ENCODE measurements around the gene NSUN6. TPM values are rescaled to one million over a fixed set of nuclear protein-coding genes. Genes with fewer than 3 reads are reported as not detected.
A peak's percentile ranks its signal among the peaks of the same experiment; 100 is the strongest.

NSUN6 gene
- total and polyA plus RNA-seq, 4 donors = 4.1 to 13.5 (median 10.5) TPM

DNA sequence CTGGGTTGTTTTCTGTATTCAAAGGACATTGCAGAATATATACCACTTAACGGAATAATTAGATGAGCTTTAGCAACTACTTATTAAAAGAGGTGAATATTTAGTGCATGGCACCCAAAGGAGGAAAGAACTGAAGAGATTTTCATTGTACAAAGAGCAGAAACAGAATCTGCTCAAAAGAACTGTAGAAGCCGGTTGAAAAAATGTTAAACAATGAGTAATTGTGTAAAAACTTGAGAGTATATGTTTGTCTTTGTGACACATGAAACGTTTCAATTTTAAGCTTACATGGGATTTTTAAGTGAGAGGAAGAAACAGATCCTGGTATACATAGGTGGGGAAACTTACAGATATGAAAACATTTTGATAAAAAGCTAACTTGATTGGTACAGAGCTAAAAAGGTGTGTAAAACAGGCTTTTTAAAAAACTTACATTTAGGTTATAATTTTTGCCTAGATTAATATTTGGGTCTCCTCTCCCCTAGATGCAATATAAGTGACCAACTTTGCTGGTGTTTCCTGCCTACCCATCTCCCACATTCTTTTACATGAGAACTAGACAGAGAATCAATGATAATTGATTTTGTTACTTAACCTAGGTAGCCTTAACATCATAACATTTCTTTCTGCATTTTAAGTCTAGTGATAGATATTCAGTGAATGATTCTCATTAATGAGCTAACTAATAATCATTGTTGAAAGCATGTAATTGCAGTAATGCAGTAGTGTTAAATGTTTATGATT is 14.6 kb upstream of the NSUN6 start:
- peaks cover 0 to 3% of the 10 kb centered on the region in 2 donors for H3K4me1 ChIP-seq (ENCODE audit: control insufficient read depth in 1 of 2, insufficient read depth in 2 of 2, low read length in 2 of 2)

DNA sequence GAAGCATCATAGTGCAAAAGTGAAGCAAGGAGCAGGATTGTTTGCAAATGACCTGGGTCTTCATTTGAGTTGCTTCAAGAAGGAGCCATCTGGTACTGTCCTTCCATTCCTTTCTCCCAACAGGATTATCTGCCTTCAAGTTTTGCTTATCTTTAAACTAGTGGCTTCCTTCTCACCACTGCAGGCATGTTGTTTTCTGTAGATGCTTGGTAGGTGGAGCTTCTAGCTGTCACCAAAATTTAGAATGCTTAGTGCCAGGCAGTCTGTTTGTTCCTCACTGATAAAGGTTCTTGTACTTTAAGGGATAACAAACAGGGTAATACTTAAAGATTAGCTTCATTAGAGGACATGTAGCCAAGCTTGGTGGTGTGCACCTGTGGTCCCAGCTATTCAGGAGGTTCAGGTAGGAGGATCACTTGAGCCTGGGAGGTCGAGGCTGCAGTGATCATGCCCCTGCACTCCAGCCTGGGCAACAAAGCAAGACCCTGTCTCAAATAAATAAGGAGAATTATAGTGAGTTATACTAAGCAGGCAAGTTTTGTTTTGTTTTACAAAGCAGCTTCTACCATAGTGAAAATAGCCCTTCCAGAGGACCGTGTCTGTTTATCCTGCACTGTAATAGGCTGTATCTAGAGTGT is 13.6 kb upstream of the NSUN6 start:
- Histone ChIP-seq H3K9me3 (ENCODE audit: control insufficient read depth, low read length) (no peaks in the 10 kb centered on the region), H3K27me3 (ENCODE audit: control insufficient read depth in 1 of 2, insufficient read depth in 2 of 2, low read length in 1 of 2) (no peaks in the 10 kb centered on the region), H3K4me1 (ENCODE audit: control insufficient read depth in 1 of 2, insufficient read depth in 2 of 2, low read length in 2 of 2) (peaks cover 0 to 6% of the 10 kb centered on the region in 2 donors), H3K36me3 (ENCODE audit: control insufficient read depth in 1 of 2, insufficient read depth in 2 of 2, low read length in 1 of 2) (no peaks in the 10 kb centered on the region), H3K4me3 (ENCODE audit: low read length in 2 of 2) (no peak overlapping the region), H3K27ac (ENCODE audit: low read depth in 1 of 2, low read length in 2 of 2) (no peak overlapping the region)
- intact Hi-C loops (cut with DNase I) = no loop called here
- ATAC-seq (ENCODE audit: low FRiP score) (no peak), DNase-seq (no peak)
- WGBS, 2 donors = 76 to 85% methylated on average over 2 of the region's 2 CpGs

More for the DNA sequence above, 14.6 kb upstream of the NSUN6 start:
- 31 to 32% methylated on average over 3 of the region's 3 CpGs for whole genome bisulfite sequencing, 2 donors
- intact Hi-C loops (cut with DNase I) = no loop called here
- ATAC-seq (ENCODE audit: low FRiP score) (no peak), DNase-seq (no peak)
- no peaks in the 10 kb centered on the region for H3K9me3 ChIP-seq (ENCODE audit: control insufficient read depth, low read length)
- H3K4me3 ChIP-seq (ENCODE audit: low read length in 2 of 2) = no peak overlapping the region
- no peak overlapping the region for H3K27ac ChIP-seq (ENCODE audit: low read depth in 1 of 2, low read length in 2 of 2)
- H3K36me3 ChIP-seq (ENCODE audit: control insufficient read depth in 1 of 2, insufficient read depth in 2 of 2, low read length in 1 of 2) = no peaks in the 10 kb centered on the region
- H3K27me3 ChIP-seq (ENCODE audit: control insufficient read depth in 1 of 2, insufficient read depth in 2 of 2, low read length in 1 of 2) = no peaks in the 10 kb centered on the region

DNA sequence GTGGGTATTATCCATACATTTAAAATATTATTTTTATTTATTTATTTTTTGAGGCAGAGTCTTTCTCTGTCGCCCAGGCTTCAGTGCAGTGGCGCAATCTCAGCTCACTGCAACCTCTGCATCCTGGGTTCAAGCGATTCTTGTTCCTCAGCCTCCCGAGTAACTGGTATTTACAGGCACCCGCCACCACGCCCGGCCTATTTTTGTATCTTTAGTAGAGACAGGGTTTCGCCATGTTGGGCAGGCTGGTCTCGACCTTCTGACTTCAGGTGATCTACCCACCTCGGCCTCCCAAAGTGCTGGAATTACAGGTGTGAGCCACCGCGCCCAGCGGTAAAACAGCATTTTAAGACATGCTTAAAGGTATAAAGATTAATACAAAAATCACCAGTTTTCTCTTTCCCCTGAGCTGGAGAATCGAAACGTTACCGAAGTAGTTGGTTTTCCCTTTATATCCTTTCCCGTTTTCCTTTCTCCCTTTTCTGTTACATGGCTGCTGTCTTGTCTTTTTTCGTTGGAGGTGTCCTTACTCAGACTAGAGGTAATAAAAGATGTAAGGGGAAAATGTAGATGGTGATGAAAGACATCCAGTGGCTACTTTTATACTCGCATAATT is 9.5 kb upstream of the NSUN6 start:
- 82 to 86% methylated on average over 19 of the region's 19 CpGs for WGBS, 2 donors

GRCh38 chr10:18659819-18660535 is 8.6 kb upstream of the NSUN6 start:
- H3K36me3 ChIP-seq (ENCODE audit: control insufficient read depth in 1 of 2, insufficient read depth in 2 of 2, low read length in 1 of 2) = no peaks in the 10 kb centered on the region
- no peaks in the 10 kb centered on the region for H3K27me3 ChIP-seq (ENCODE audit: control insufficient read depth in 1 of 2, insufficient read depth in 2 of 2, low read length in 1 of 2)
- no peak for ATAC-seq (ENCODE audit: low FRiP score)
- DNase-seq = no peak
- peak overlapping the region; percentile 62 to 97 for H3K4me3 ChIP-seq (ENCODE audit: low read length in 2 of 2)
- H3K9me3 ChIP-seq (ENCODE audit: control insufficient read depth, low read length) = no peaks in the 10 kb centered on the region
- H3K27ac ChIP-seq (ENCODE audit: low read depth in 1 of 2, low read length in 2 of 2) = peak overlapping the region; percentile 33 to 97
- peaks cover 0 to 4% of the 10 kb centered on the region in 2 donors for H3K4me1 ChIP-seq (ENCODE audit: control insufficient read depth in 1 of 2, insufficient read depth in 2 of 2, low read length in 2 of 2)
- intact Hi-C loops (cut with DNase I) = no loop called here
- 0% methylated on average over 23 of the region's 23 CpGs for WGBS, 2 donors

More for the DNA sequence above, 9.5 kb upstream of the NSUN6 start:
- intact Hi-C loops (cut with DNase I) = no loop called here
- Histone ChIP-seq H3K27ac (ENCODE audit: low read depth in 1 of 2, low read length in 2 of 2) (no peak overlapping the region), H3K36me3 (ENCODE audit: control insufficient read depth in 1 of 2, insufficient read depth in 2 of 2, low read length in 1 of 2) (no peaks in the 10 kb centered on the region), H3K27me3 (ENCODE audit: control insufficient read depth in 1 of 2, insufficient read depth in 2 of 2, low read length in 1 of 2) (no peaks in the 10 kb centered on the region), H3K9me3 (ENCODE audit: control insufficient read depth, low read length) (no peaks in the 10 kb centered on the region), H3K4me3 (ENCODE audit: low read length in 2 of 2) (peak overlapping the region in 1 of 2 donors; percentile 2), H3K4me1 (ENCODE audit: control insufficient read depth in 1 of 2, insufficient read depth in 2 of 2, low read length in 2 of 2) (peaks cover 0 to 4% of the 10 kb centered on the region in 2 donors)
- DNase-seq (no peak), ATAC-seq (ENCODE audit: low FRiP score) (no peak)

DNA sequence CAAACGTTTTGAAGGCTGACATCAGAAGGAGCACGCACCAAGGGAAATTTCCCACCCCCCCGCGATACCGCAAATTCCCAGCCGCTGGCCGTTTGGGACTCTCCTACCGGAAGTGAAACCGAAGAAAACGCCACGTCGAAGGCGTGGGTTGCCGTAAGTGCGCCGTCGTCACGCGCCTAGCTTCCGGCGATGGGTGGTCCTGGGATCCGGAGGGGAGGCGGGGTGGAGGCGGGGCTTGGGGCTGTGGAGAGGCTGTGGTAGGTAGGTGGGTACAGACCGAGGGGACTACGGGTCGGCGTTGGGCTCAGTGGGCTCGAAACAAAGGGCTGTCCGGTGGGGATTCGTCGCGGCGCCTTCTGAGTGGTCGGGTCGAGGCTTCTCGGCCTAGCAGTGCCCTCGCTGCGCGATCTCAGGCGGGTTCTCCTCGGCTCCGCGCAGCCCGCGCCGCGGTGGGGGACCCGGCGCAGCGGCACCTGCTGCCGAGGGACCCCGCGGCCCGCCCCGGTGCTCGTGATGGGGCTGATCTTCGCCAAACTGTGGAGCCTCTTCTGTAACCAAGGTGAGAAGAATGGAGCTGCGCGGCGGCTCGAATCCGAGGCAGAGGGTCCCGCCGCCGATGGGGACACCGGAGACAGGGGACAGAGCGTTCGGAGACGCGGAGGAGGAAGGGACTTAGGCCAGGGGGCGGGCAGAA is 7.9 kb upstream of the NSUN6 start, which contains the start of gene ARL5B:
Gene ARL5B, plus strand, starts transcription at position 307 of the 694 bp plus-strand sequence. Its CDS starts 207 bp downstream, at position 514.
- Histone ChIP-seq H3K9me3 (ENCODE audit: control insufficient read depth, low read length) (no peaks in the 10 kb centered on the region), H3K27ac (ENCODE audit: low read depth in 1 of 2, low read length in 2 of 2) (peak within 1 kb of the TSS; percentile 89 to 97), H3K27me3 (ENCODE audit: control insufficient read depth in 1 of 2, insufficient read depth in 2 of 2, low read length in 1 of 2) (no peaks in the 10 kb centered on the region), H3K36me3 (ENCODE audit: control insufficient read depth in 1 of 2, insufficient read depth in 2 of 2, low read length in 1 of 2) (no peaks in the 10 kb centered on the region), H3K4me3 (ENCODE audit: low read length in 2 of 2) (peak within 1 kb of the TSS; percentile 65 to 97), H3K4me1 (ENCODE audit: control insufficient read depth in 1 of 2, insufficient read depth in 2 of 2, low read length in 2 of 2) (peaks cover 0 to 4% of the 10 kb centered on the region in 2 donors)
- DNase-seq (peak; percentile 99 to 100), ATAC-seq (ENCODE audit: low FRiP score) (peak; percentile 100)
- intact Hi-C loops (cut with DNase I) = no loop called here
- WGBS, 2 donors = 0 to 1% methylated on average over 58 to 72 of the region's 72 CpGs

- no peaks in the 10 kb centered on the region for H3K36me3 ChIP-seq (ENCODE audit: control insufficient read depth in 1 of 2, insufficient read depth in 2 of 2, low read length in 1 of 2)
- no peaks in the 10 kb centered on the region for H3K9me3 ChIP-seq (ENCODE audit: control insufficient read depth, low read length)
- ATAC-seq (ENCODE audit: low FRiP score) = peak; percentile 3
- peak in 1 of 2 donors; percentile 50 for DNase-seq
- H3K27ac ChIP-seq (ENCODE audit: low read depth in 1 of 2, low read length in 2 of 2) = peak overlapping the region; percentile 89 to 91
- H3K27me3 ChIP-seq (ENCODE audit: control insufficient read depth in 1 of 2, insufficient read depth in 2 of 2, low read length in 1 of 2) = no peaks in the 10 kb centered on the region
- H3K4me1 ChIP-seq (ENCODE audit: control insufficient read depth in 1 of 2, insufficient read depth in 2 of 2, low read length in 2 of 2) = peaks cover 0 to 4% of the 10 kb centered on the region in 2 donors
- intact Hi-C loops (cut with DNase I) = no loop called here
- 3 to 10% methylated on average over 23 of the region's 23 CpGs for WGBS, 2 donors
- peak overlapping the region; percentile 65 to 86 for H3K4me3 ChIP-seq (ENCODE audit: low read length in 2 of 2)
These were observed 7.1 kb upstream of the NSUN6 start for GRCh38 chr10:18658271-18659124.

GRCh38 chr10:18656724-18657123 is 5.3 kb upstream of the NSUN6 start:
- no peak for ATAC-seq (ENCODE audit: low FRiP score)
- Histone ChIP-seq H3K4me3 (ENCODE audit: low read length in 2 of 2) (no peak overlapping the region), H3K4me1 (ENCODE audit: control insufficient read depth in 1 of 2, insufficient read depth in 2 of 2, low read length in 2 of 2) (peaks cover 0 to 4% of the 10 kb centered on the region in 2 donors), H3K27ac (ENCODE audit: low read depth in 1 of 2, low read length in 2 of 2) (no peak overlapping the region), H3K9me3 (ENCODE audit: control insufficient read depth, low read length) (no peaks in the 10 kb centered on the region), H3K36me3 (ENCODE audit: control insufficient read depth in 1 of 2, insufficient read depth in 2 of 2, low read length in 1 of 2) (no peaks in the 10 kb centered on the region), H3K27me3 (ENCODE audit: control insufficient read depth in 1 of 2, insufficient read depth in 2 of 2, low read length in 1 of 2) (no peaks in the 10 kb centered on the region)
- DNase-seq = no peak
- WGBS, 2 donors = 85 to 86% methylated on average over 3 of the region's 3 CpGs
- intact Hi-C loops (cut with DNase I) = no loop called here
